HUES48 (cell line): ENCODE measurements around the gene BCAS2.

ENCODE experiments used
- H3K27ac ChIP-seq: one replicate; pipeline ENCODE4 v1.7.0; 2013; ENCODE audit warnings: low read depth, low read length, inconsistent platforms
- H3K27me3 ChIP-seq: 2 replicates; pipeline ENCODE4 v1.6.1; 2013; ENCODE audit warnings: mild to moderate bottlenecking, low read length; ENCODE audit not compliant: control insufficient read depth, insufficient read depth
- H3K36me3 ChIP-seq: 2 replicates; pipeline ENCODE4 v1.6.1; 2013; ENCODE audit warnings: low read length; ENCODE audit not compliant: control insufficient read depth, insufficient read depth
- H3K4me1 ChIP-seq: 2 replicates; pipeline ENCODE4 v1.6.1; 2013; ENCODE audit warnings: mild to moderate bottlenecking, low read length; ENCODE audit not compliant: control insufficient read depth, insufficient read depth
- H3K4me3 ChIP-seq: 2 replicates; pipeline ENCODE4 v1.5.1; 2013; ENCODE audit warnings: mild to moderate bottlenecking, low read depth, low read length
- H3K9ac ChIP-seq: 2 replicates; pipeline ENCODE4 v1.6.1; 2013; ENCODE audit warnings: mild to moderate bottlenecking, low read depth, low read length, moderate library complexity
- H3K9me3 ChIP-seq: 2 replicates; pipeline ENCODE4 v1.6.1; 2013; ENCODE audit warnings: low read length; ENCODE audit not compliant: control insufficient read depth, insufficient read depth

The BCAS2 gene

GRCh38 chr1:114581335-114582287 lies at the start of gene BCAS2:
Gene BCAS2 (minus strand): TSS chr1:114581615. CDS start chr1:114581591, 24 bp downstream.
- Histone ChIP-seq H3K9ac (peak within 1 kb of the TSS; percentile 90), H3K4me1 (no peaks in the 10 kb centered on the region), H3K9me3 (no peaks in the 10 kb centered on the region), H3K4me3 (peak within 1 kb of the TSS; percentile 92), H3K27me3 (no peaks in the 10 kb centered on the region), H3K36me3 (peaks cover 33% of the 10 kb centered on the region), H3K27ac (peak within 1 kb of the TSS; percentile 69)

DNA sequence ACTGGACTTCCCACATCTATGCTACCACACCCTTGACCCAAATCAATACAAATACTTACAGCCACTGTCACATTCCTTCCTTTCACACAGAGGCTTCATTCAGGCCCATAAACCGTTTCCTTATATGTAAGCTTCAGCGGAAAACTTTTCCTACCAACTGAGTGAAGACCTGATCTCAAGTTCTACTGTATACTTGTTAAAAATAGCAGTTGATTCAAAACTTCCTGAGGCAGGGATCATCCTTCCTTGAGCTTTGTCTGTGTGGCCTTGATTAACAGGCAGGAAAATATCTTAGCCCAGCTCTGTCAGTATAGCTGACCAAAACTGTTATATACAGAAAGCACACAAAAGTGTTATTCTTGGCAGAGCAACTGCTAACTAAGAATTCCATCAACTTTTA lies 45.7 kb upstream of the BCAS2 start:
- no peaks in the 10 kb centered on the region for H3K9me3 ChIP-seq
- no peaks in the 10 kb centered on the region for H3K27me3 ChIP-seq
- no peaks in the 10 kb centered on the region for H3K36me3 ChIP-seq
- no peak overlapping the region for H3K27ac ChIP-seq
- no peak overlapping the region for H3K9ac ChIP-seq
- no peaks in the 10 kb centered on the region for H3K4me1 ChIP-seq
- H3K4me3 ChIP-seq: no peak overlapping the region

DNA sequence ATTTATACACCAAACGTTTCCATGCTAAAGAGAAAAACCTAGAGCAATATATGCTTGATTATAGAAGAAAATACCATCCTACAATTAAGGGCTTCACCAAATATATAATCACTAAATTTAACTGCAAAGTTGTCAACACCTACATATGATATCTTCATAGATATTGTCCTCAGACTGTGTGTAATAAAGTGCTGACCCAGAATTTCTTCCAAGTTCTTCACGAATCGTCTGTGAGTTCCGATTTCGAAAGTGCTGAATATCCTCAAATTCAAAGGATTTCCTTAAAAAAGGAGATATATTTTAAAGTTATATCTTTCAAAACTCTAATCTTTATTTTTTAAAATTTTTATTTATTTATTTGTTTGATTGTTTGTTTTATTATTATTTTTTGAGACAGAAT lies 41.9 kb upstream of the BCAS2 start:
- no peak overlapping the region for H3K4me3 ChIP-seq
- H3K4me1 ChIP-seq: no peaks in the 10 kb centered on the region
- no peak overlapping the region for H3K9ac ChIP-seq
- H3K27ac ChIP-seq: no peak overlapping the region
- no peaks in the 10 kb centered on the region for H3K36me3 ChIP-seq
- no peaks in the 10 kb centered on the region for H3K9me3 ChIP-seq
- H3K27me3 ChIP-seq: no peaks in the 10 kb centered on the region

DNA sequence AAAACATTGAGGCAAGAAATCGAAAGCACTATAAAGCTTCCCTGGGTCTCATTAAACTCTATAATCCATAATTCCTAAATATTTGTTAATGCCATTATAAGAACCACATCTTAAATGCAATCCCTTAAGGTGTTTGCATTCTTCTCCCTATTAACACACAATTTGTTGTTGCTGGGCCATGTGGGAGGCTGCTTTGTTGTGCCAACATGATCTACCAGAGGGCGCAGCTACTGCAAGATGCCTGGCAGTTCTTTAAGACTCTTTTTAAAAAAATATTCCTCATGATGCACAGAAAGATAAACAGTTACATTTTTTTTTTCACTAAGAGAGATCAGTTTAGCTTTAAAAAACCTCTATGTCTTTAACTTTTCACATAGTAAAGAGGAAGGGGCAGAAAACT lies 39.0 kb upstream of the BCAS2 start:
- Histone ChIP-seq H3K4me3 (no peak overlapping the region), H3K9ac (no peak overlapping the region), H3K9me3 (no peaks in the 10 kb centered on the region), H3K27ac (no peak overlapping the region), H3K36me3 (no peaks in the 10 kb centered on the region), H3K4me1 (no peaks in the 10 kb centered on the region), H3K27me3 (no peaks in the 10 kb centered on the region)

DNA sequence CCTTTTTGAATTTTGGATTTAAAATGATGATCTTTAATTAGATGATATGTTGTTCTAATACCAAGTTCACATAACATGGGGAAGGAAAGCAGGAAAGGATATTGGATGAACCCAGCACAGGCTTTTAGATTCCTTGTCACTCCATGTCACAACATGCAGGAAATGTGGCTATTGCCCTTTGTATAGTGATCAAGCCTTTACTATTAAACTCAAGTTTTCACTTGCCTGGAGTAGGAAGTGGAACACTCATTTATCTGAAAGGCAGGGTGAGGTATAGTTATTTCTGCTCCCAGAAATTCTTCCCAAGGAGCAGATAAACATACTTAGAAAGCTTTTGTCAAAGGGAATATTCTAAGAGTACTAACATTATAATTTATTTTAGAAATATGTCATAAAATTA lies 37.2 kb upstream of the BCAS2 start:
- Histone ChIP-seq H3K27me3 (no peaks in the 10 kb centered on the region), H3K36me3 (no peaks in the 10 kb centered on the region), H3K27ac (no peak overlapping the region), H3K9me3 (no peaks in the 10 kb centered on the region), H3K9ac (no peak overlapping the region), H3K4me3 (no peak overlapping the region), H3K4me1 (no peaks in the 10 kb centered on the region)

GRCh38 chr1:114610546-114611245 lies 29.3 kb upstream of the BCAS2 start:
- Histone ChIP-seq H3K36me3 (no peaks in the 10 kb centered on the region), H3K9ac (no peak overlapping the region), H3K27ac (no peak overlapping the region), H3K4me1 (no peaks in the 10 kb centered on the region), H3K4me3 (no peak overlapping the region), H3K27me3 (no peaks in the 10 kb centered on the region), H3K9me3 (no peaks in the 10 kb centered on the region)

DNA sequence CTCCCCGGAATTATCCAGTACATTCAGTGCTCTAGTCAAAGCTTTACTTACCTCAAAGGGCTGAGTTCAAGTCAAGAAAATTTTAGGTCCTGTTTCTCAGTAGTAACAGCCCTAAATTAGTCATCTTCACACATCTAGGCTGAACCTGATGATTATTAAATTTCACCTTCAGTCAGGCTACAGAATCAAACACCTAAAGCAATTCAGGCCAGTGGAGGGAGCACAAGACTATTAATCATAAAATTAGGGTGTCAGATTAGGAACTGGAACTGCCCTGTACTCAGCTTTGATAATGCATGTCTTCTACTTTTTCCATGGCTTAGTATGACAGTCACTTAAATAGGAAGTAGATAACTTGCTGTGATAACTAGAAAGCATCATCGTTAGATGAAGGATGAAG lies 28.4 kb upstream of the BCAS2 start:
- no peaks in the 10 kb centered on the region for H3K4me1 ChIP-seq
- no peaks in the 10 kb centered on the region for H3K9me3 ChIP-seq
- no peak overlapping the region for H3K27ac ChIP-seq
- no peaks in the 10 kb centered on the region for H3K27me3 ChIP-seq
- H3K9ac ChIP-seq: no peak overlapping the region
- H3K4me3 ChIP-seq: no peak overlapping the region
- no peaks in the 10 kb centered on the region for H3K36me3 ChIP-seq

DNA sequence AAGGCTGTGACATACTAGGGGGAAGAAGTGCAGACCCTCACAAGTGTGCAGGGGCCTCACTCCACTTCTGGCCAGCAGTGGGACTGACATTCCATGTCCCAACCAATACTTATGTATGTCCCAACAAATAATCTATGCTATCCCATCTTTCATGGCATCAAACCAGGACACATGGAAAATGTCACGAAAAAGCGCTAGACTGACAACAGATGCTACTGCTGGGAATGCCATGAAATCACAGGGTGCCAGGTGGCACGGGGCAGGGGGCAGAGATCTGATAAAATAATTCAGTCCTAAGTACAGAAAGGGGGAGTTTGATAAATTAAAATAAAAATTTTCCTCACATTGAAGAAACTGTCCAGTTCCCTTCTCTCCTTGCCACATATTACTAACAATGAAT lies 27.6 kb upstream of the BCAS2 start:
- Histone ChIP-seq H3K4me3 (no peak overlapping the region), H3K9ac (no peak overlapping the region), H3K27me3 (no peaks in the 10 kb centered on the region), H3K4me1 (no peaks in the 10 kb centered on the region), H3K9me3 (no peaks in the 10 kb centered on the region), H3K36me3 (no peaks in the 10 kb centered on the region), H3K27ac (no peak overlapping the region)

DNA sequence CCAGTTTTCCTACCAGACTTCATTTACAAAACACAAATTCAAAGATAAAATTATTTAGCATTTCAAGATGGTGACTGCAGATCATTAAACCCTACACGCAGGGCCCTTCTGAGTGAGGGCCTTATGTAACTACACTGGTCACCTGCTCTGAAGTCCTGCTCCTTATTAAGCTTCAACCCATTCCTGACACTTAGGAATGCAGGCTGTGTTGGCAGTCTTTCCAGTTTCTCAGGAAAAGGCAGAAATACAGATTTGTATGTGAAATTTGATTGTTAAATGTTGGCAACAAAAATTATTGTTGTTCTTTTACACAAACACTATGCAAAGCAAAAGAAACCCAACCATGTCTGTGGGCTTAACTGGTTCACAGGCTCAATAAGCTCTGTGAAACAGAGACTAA lies 25.8 kb upstream of the BCAS2 start:
- no peak overlapping the region for H3K9ac ChIP-seq
- H3K4me1 ChIP-seq: no peaks in the 10 kb centered on the region
- no peak overlapping the region for H3K4me3 ChIP-seq
- H3K27me3 ChIP-seq: no peaks in the 10 kb centered on the region
- no peaks in the 10 kb centered on the region for H3K36me3 ChIP-seq
- H3K27ac ChIP-seq: no peak overlapping the region
- no peaks in the 10 kb centered on the region for H3K9me3 ChIP-seq

DNA sequence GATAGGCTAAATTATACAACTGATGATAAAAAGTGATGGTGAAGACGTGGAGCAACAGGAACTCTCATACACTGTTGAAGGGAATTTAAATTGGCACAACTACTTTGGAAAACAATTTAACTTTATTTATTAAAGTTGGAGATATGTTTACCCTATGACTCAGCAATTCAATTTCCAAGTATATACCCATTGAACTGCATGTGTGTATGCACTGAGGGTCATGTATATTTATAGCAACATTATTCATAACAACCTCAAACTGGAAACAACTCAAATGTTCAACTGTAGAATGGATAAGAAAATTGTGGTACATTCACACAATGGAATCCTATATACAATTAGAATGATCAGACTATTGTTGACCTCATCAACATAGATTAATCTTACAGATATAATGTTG lies 16.5 kb upstream of the BCAS2 start:
- no peak overlapping the region for H3K4me3 ChIP-seq
- no peaks in the 10 kb centered on the region for H3K36me3 ChIP-seq
- H3K9ac ChIP-seq: no peak overlapping the region
- no peaks in the 10 kb centered on the region for H3K4me1 ChIP-seq
- no peak overlapping the region for H3K27ac ChIP-seq
- H3K9me3 ChIP-seq: no peaks in the 10 kb centered on the region
- no peaks in the 10 kb centered on the region for H3K27me3 ChIP-seq

DNA sequence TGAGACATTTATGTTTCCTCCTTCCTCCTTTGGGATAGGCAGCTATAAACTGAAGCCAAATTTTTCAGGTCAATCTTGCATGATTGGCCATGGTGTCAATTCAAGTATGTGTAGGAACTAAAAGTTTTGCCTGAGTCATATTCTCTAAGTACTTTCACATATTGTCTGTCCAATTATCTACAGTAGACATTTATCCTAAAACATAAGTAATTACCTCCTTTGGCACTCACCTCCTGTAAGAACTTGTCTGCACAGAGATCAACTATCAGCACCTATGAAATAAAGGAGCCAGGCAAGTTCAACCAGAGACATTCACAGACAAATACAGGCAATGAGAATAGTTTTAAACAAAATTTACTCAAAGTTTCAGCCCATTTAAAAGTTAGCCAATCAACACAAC lies 14.2 kb upstream of the BCAS2 start:
- no peaks in the 10 kb centered on the region for H3K27me3 ChIP-seq
- H3K27ac ChIP-seq: no peak overlapping the region
- no peaks in the 10 kb centered on the region for H3K36me3 ChIP-seq
- H3K4me3 ChIP-seq: no peak overlapping the region
- H3K9me3 ChIP-seq: no peaks in the 10 kb centered on the region
- no peak overlapping the region for H3K9ac ChIP-seq
- H3K4me1 ChIP-seq: no peaks in the 10 kb centered on the region
